HepG2 (cell line): ENCODE measurements around the gene MLLT1. TPM values are rescaled to one million over a fixed set of nuclear protein-coding genes. Genes with fewer than 3 reads are reported as not detected.

Experiments
- ATAC-seq: fragments of 200-7000 bp; cut with Tn5 transposase; 3 replicates; pipeline ENCODE4 v1.9.1; 2020; ENCODE audit warnings: mild to moderate bottlenecking, moderate library complexity
- Bru-seq: library from RNA; stranded (reverse); fragments of 400-500 nt; gene quantifications from one replicate; lab custom pipeline; 2021; lab: Mats Ljungman, UMichigan
- BruChase-seq, 2 experiments: library from RNA; stranded (reverse); fragments of 400-500 nt; gene quantifications; one replicate each; lab custom pipeline; 2021; lab: Mats Ljungman, UMichigan
- BruUV-seq: library from RNA; stranded (reverse); fragments of 400-500 nt; replicated peaks from 2 replicates; lab custom pipeline; 2021; lab: Mats Ljungman, UMichigan
- CTCF ChIA-PET: fragments of 300-600 bp; formaldehyde crosslinking; extraction: SDS; loops from one replicate; lab custom pipeline; 2021; ENCODE audit warnings: low total read pairs, inconsistent platforms, low intra/inter-chr PET ratio; lab: Yijun Ruan, JAX
- POLR2A ChIA-PET: fragments of 350-600 bp; sonication (Branson Sonifier 250); formaldehyde crosslinking; loops from one replicate; lab custom pipeline; 2020; ENCODE audit warnings: antibody characterized with exemption, inconsistent platforms; lab: Yijun Ruan, JAX
- DNase-seq: peaks from one replicate; pipeline ENCODE4 v3.0.0-alpha.2; 2015; ENCODE audit warnings: low spot score
- FAIRE-seq: peaks from 3 replicates; lab custom pipeline; 2011; peaks lifted over from hg19 to GRCh38; lab: Jason Lieb, UNC
- H2AFZ ChIP-seq: one replicate; pipeline ENCODE4 v1.6.1; 2011; ENCODE audit warnings: low read length, inconsistent platforms
- H3K27ac ChIP-seq: fragments of 300-600 bp; 3 replicates; pipeline ENCODE4 v1.8.0; 2011; ENCODE audit warnings: mixed run types, mild to moderate bottlenecking, mixed read lengths, low read length, inconsistent platforms; ENCODE audit not compliant: insufficient read depth; ENCODE audit errors: extremely low read length
- H3K27me3 ChIP-seq, 2 experiments: fragments of 200-600 bp in 1 of 2; 2 replicates in 1 of 2; 3 replicates in 1 of 2; pipeline versions ENCODE4 v1.6.0 to v1.8.0; 2011; ENCODE audit warnings: low read length in 2 of 2, mild to moderate bottlenecking in 2 of 2, moderate library complexity in 2 of 2, inconsistent platforms in 1 of 2; ENCODE audit not compliant: insufficient read depth in 2 of 2, control insufficient read depth in 1 of 2
- H3K36me3 ChIP-seq, 2 experiments: fragments of 200-600 bp in 1 of 2; replicated peaks in 1 of 2; 2 replicates in 1 of 2; 3 replicates in 1 of 2; pipeline versions ENCODE4 v1.5.1 to v1.8.0; 2011; ENCODE audit warnings: low read length in 2 of 2, inconsistent platforms in 1 of 2; ENCODE audit not compliant: insufficient read depth in 2 of 2, control insufficient read depth in 1 of 2
- H3K4me1 ChIP-seq: 2 replicates; pipeline ENCODE4 v1.5.1; 2012; ENCODE audit warnings: low read length, inconsistent platforms; ENCODE audit not compliant: insufficient read depth
- H3K4me2 ChIP-seq: 2 replicates; pipeline ENCODE4 v1.6.0; 2011; ENCODE audit warnings: low read depth, low read length, inconsistent platforms
- H3K4me3 ChIP-seq, 3 experiments: fragments of 200-600 bp in 1 of 3; sonication (generic), shearing (Covaris generic) in 1 of 3; replicated peaks in 1 of 3; 2 replicates each; pipeline ENCODE4 v1.5.1; 2011 to 2016; ENCODE audit warnings: low read length in 3 of 3, inconsistent platforms in 2 of 3, low read depth in 2 of 3, mild to moderate bottlenecking in 2 of 3, control low read depth in 1 of 3, mixed read lengths in 1 of 3; ENCODE audit not compliant: insufficient read depth in 1 of 3
- H3K79me2 ChIP-seq: one replicate; pipeline ENCODE4 v1.6.1; 2011; ENCODE audit warnings: low read length, inconsistent platforms; ENCODE audit not compliant: insufficient read depth
- H3K9ac ChIP-seq: 2 replicates; pipeline ENCODE4 v1.6.0; 2011; ENCODE audit warnings: mild to moderate bottlenecking, low read depth, low read length, inconsistent platforms; ENCODE audit not compliant: insufficient read depth
- H3K9me3 ChIP-seq: 2 replicates; pipeline ENCODE4 v1.5.1; 2012; ENCODE audit warnings: mild to moderate bottlenecking, low read length
- H4K20me1 ChIP-seq: 2 replicates; pipeline ENCODE4 v1.6.0; 2011; ENCODE audit warnings: inconsistent platforms, mild to moderate bottlenecking, low read length, moderate library complexity; ENCODE audit not compliant: insufficient read depth
- ARHGAP35 ChIP-seq: sonication (generic); formaldehyde crosslinking; IDR thresholded peaks from 2 replicates; pipeline ENCODE4 v1.9.0; 2022; ENCODE audit warnings: mild to moderate bottlenecking, inconsistent platforms, moderate library complexity, missing genetic modification reagents, borderline replicate concordance
- BRCA1 ChIP-seq: sonication (generic); formaldehyde crosslinking; IDR thresholded peaks from 2 replicates; pipeline ENCODE4 v1.4.0; 2020; ENCODE audit warnings: missing genetic modification reagents
- GABPB1 ChIP-seq: IDR thresholded peaks from 2 replicates; pipeline ENCODE4 v1.6.1; 2016; ENCODE audit warnings: mild to moderate bottlenecking, missing genetic modification reagents, moderate library complexity, missing compliant biosample characterization
- KLF13 ChIP-seq: sonication (generic); formaldehyde crosslinking; IDR thresholded peaks from 2 replicates; pipeline ENCODE4 v1.4.0; 2020; ENCODE audit warnings: mild to moderate bottlenecking, missing genetic modification reagents
- NFKB2 ChIP-seq: sonication (generic); formaldehyde crosslinking; IDR thresholded peaks from 2 replicates; pipeline ENCODE4 v1.4.0; 2020; ENCODE audit warnings: missing genetic modification reagents, borderline replicate concordance
- SETDB1 ChIP-seq: sonication (generic); formaldehyde crosslinking; IDR thresholded peaks from 2 replicates; pipeline ENCODE4 v1.5.1; 2020; ENCODE audit warnings: missing genetic modification reagents, mild to moderate bottlenecking, borderline replicate concordance
- SOX13 ChIP-seq, 3 experiments: fragments of 450-650 bp in 1 of 3; sonication (generic) in 1 of 3; formaldehyde crosslinking in 1 of 3; IDR thresholded peaks in 2 of 3; conservative IDR thresholded peaks in 1 of 3; 2 replicates each; pipeline versions ENCODE4 v1.5.0 to v1.6.1; 2016 to 2020; ENCODE audit warnings: antibody characterized with exemption in 1 of 3, mild to moderate bottlenecking in 1 of 3, missing compliant biosample characterization in 1 of 3, missing genetic modification reagents in 1 of 3, moderate library complexity in 1 of 3
- TCF7 ChIP-seq: sonication (generic); IDR thresholded peaks from 2 replicates; pipeline ENCODE4 v1.6.1; 2016; ENCODE audit warnings: antibody characterized with exemption, low read depth
- ZMYM3 ChIP-seq: sonication (generic); formaldehyde crosslinking; IDR thresholded peaks from 2 replicates; pipeline ENCODE4 v1.5.1; 2020; ENCODE audit warnings: mild to moderate bottlenecking, missing genetic modification reagents
- ZNF12 ChIP-seq: sonication (generic); formaldehyde crosslinking; IDR thresholded peaks from 2 replicates; pipeline ENCODE4 v1.5.0; 2020; ENCODE audit warnings: missing genetic modification reagents
- ZNF329 ChIP-seq: sonication (generic); formaldehyde crosslinking; IDR thresholded peaks from 2 replicates; pipeline ENCODE4 v1.9.0; 2021; ENCODE audit warnings: low read depth, mild to moderate bottlenecking, missing genetic modification reagents
- ZNF382 ChIP-seq: sonication (generic); formaldehyde crosslinking; IDR thresholded peaks from 2 replicates; pipeline ENCODE4 v1.5.0; 2020; ENCODE audit warnings: missing genetic modification reagents, mild to moderate bottlenecking, borderline replicate concordance
- ZNF564 ChIP-seq: sonication (generic); formaldehyde crosslinking; IDR thresholded peaks from 2 replicates; pipeline ENCODE4 v1.8.1; 2023; ENCODE audit warnings: mild to moderate bottlenecking, missing genetic modification reagents
- ZNF776 ChIP-seq: sonication (generic); formaldehyde crosslinking; IDR thresholded peaks from 2 replicates; pipeline ENCODE4 v1.4.0; 2020; ENCODE audit warnings: mild to moderate bottlenecking, missing genetic modification reagents
- WGBS: methylation state at CpG from one replicate; pipeline ENCODE4 v1.1.6; 2017; ENCODE audit warnings: low lambda C conversion rate; 5-methylcytosine and 5-hydroxymethylcytosine counted together
- in situ Hi-C: cut with HindIII; loops from 2 replicates; pipeline ENCODE4 v1.10.0; 2017; ENCODE audit warnings: low pct_unique_long_range_greater_than_20kb; ENCODE audit not compliant: extremely low pct_ligation_motif_present
- intact Hi-C: fragments of 100-400 bp; cut with micrococcal nuclease; formaldehyde crosslinking; loops from one replicate; pipeline ENCODE4 v1.10.0; 2022; ENCODE audit not compliant: unreplicated experiment
- long read RNA-seq, 2 experiments: library from RNA in 1 of 2; library from polyadenylated mRNA in 1 of 2; stranded (forward) in 1 of 2; unstranded in 1 of 2; transcript quantifications; one replicate each; pipeline ENCODE4 v2.0.0, GENCODE V29; 2019 to 2022
- polyA minus RNA-seq, 3 experiments: library from RNA; depleted of rRNA, polyadenylated mRNA; stranded (reverse); fragments of >200 nt; gene quantifications; 2 replicates each; pipeline ENCODE4 v1.2.3, GENCODE V29; 2011; ENCODE audit warnings: low replicate concordance in 1 of 3
- polyA plus RNA-seq, 8 experiments: library from polyadenylated mRNA; depleted of rRNA in 3 of 8; stranded (reverse) in 7 of 8; unstranded in 1 of 8; fragments of >200 nt; fragmentation: Illumina TruSeq in 4 of 8; extraction: Trizol in 4 of 8; gene quantifications; 2 replicates each; pipeline versions ENCODE4 v1.2.1 to v1.2.3, GENCODE V29; 2011 to 2016; ENCODE audit warnings: low read depth in 4 of 8, missing spikeins in 1 of 8, mixed read lengths in 1 of 8; ENCODE audit not compliant: insufficient read depth in 1 of 8
- total RNA-seq, 5 experiments: library from RNA; depleted of rRNA; stranded (reverse); fragments of >200 nt; fragmentation: Illumina TruSeq; extraction: Trizol; gene quantifications; 2 replicates each; pipeline ENCODE4 v1.2.3, GENCODE V29; 2016; ENCODE audit warnings: low read depth in 1 of 5
- TF ChIP-seq, protein P1 (sequence below): sonication (generic); formaldehyde crosslinking; IDR thresholded peaks from 2 replicates; pipeline ENCODE4 v1.8.1; 2023; ENCODE audit warnings: mild to moderate bottlenecking, inconsistent platforms, moderate library complexity, missing genetic modification reagents, borderline replicate concordance
- TF ChIP-seq, protein P2 (sequence below): sonication (generic); IDR thresholded peaks from 2 replicates; pipeline ENCODE4 v1.6.1; 2016; ENCODE audit warnings: low read depth, borderline replicate concordance

MLLT1 gene
- total RNA-seq (2016; rRNA removed; fragmentation: Illumina TruSeq; extraction: Trizol) (11.6 and 12.2 TPM in 2 replicates), polyA plus RNA-seq (2011; rRNA removed) (11.7 and 12.7 TPM in 2 replicates), polyA minus RNA-seq (2011; rRNA and poly(A)+ RNA removed; ENCODE audit: low replicate concordance) (22.8 and 26.1 TPM in 2 replicates), Bru-seq, nascent RNA (percentile 56 among the genes with signal in this experiment), BruChase-seq, experiment 1, labeled RNA remaining after a 6-hour chase (percentile 70 among the genes with signal in this experiment), BruChase-seq, experiment 2, labeled RNA remaining after a 2-hour chase (percentile 64 among the genes with signal in this experiment)
- total RNA-seq (2016; cell fraction: cytosol; rRNA removed; fragmentation: Illumina TruSeq; extraction: Trizol; ENCODE audit: low read depth): 8.6 and 9.6 TPM in 2 replicates
- total RNA-seq (2016; cell fraction: insoluble cytoplasmic fraction; rRNA removed; fragmentation: Illumina TruSeq; extraction: Trizol): 9.5 and 12.5 TPM in 2 replicates
- total RNA-seq (2016; cell fraction: membrane; rRNA removed; fragmentation: Illumina TruSeq; extraction: Trizol): 12.7 and 15.3 TPM in 2 replicates
- total RNA-seq (2016; cell fraction: nucleus; rRNA removed; fragmentation: Illumina TruSeq; extraction: Trizol): 8.8 and 10.0 TPM in 2 replicates
- polyA plus RNA-seq (2011; cell fraction: cytosol; rRNA removed): 7.4 and 11.8 TPM in 2 replicates
- polyA plus RNA-seq (2011; cell fraction: nucleus; rRNA removed): 27.2 and 40.6 TPM in 2 replicates
- 11.3 and 13.5 TPM in 2 replicates for polyA plus RNA-seq (2012)
- 4.7 and 6.0 TPM in 2 replicates for polyA plus RNA-seq (2016; cell fraction: cytosol; fragmentation: Illumina TruSeq; extraction: Trizol; ENCODE audit: low read depth)
- 21.6 and 27.3 TPM in 2 replicates for polyA plus RNA-seq (2016; cell fraction: insoluble cytoplasmic fraction; fragmentation: Illumina TruSeq; extraction: Trizol; ENCODE audit: low read depth)
- polyA plus RNA-seq (2016; cell fraction: membrane; fragmentation: Illumina TruSeq; extraction: Trizol; ENCODE audit: low read depth): 15.1 and 15.5 TPM in 2 replicates
- 29.9 and 38.7 TPM in 2 replicates for polyA plus RNA-seq (2016; cell fraction: nucleus; fragmentation: Illumina TruSeq; extraction: Trizol; ENCODE audit: insufficient read depth, low read depth)
- polyA minus RNA-seq (2011; cell fraction: cytosol; rRNA and poly(A)+ RNA removed): 20.7 and 22.7 TPM in 2 replicates
- polyA minus RNA-seq (2011; cell fraction: nucleus; rRNA and poly(A)+ RNA removed): 5.4 and 5.6 TPM in 2 replicates
- long read RNA-seq, experiment 1, partial matches to known transcripts: 0 of 12 reads
- long read RNA-seq, experiment 1, other reads (novel, unspliced or antisense): 12 of 12 reads
- long read RNA-seq, experiment 2, full-length matches to known transcripts: 19 of 119 reads
- long read RNA-seq, experiment 2, partial matches to known transcripts: 31 of 119 reads
- long read RNA-seq, experiment 2, other reads (novel, unspliced or antisense): 69 of 119 reads

DNA sequence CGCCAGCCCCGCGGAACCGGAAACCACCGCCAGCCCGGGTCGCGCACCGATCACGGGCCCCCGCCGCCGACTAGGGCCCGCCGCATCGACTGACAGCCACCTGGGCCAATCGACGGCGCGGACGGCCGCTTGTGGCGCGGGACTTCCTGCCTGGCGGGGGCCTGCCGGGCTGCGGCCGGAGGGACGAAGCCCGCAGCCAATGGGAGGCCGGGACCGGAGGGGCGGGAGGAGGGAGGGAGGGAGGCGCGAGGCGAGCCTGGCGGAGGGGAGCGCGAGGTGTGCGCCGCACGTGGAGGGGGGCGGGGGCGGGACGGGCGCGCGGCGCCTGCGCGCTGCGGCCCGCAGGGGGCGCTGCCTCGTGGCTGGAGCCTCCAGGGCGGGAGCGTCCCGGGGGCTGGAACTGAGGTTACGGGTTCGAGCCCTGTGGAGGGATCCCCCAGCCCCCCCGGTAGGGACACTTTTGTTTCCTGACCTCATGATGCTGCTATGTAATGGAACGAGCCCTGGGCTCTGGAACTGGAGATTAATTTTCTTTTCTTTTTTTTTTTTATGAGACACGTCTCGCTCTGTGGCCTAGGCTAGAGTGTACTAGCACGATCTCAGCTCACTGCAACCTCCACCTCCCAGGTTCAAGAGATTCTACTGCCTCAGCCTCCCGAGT lies at the start of gene MLLT1:
MLLT1 (minus strand) TSS at position 45 of the 661 bp plus-strand sequence. CDS start 191 bp downstream, outside the sequence.
- Histone ChIP-seq H2AFZ (no peak within 1 kb of the TSS), H3K4me2 (peak within 1 kb of the TSS; percentile 90), H3K4me3 (peak within 1 kb of the TSS; percentile 67 to 99 (median 96)), H4K20me1 (peaks cover 24% of the 10 kb centered on the region; the same call in 1 of the 2 replicates), H3K9ac (peak within 1 kb of the TSS; percentile 88), H3K9me3 (no peaks in the 10 kb centered on the region), H3K36me3 (peaks cover 0 to 9% of the 10 kb centered on the region in 2 experiments; a peak in 2 of 5 replicates), H3K79me2 (peaks cover 44% of the 10 kb centered on the region), H3K4me1 (peaks cover 43% of the 10 kb centered on the region), H3K27me3 (no peaks in the 10 kb centered on the region), H3K27ac (peak within 1 kb of the TSS; percentile 65)
- in situ Hi-C loops: no loop called here
- ChIA-PET POLR2A (no interaction called here), CTCF (interaction anchor here (1.2 kb wide), 1 partner anchor 20 kb away, joined by 4 read pairs; no protein-coding TSS in a partner anchor)
- DNase-seq (peak; percentile 89), FAIRE-seq (no peak), ATAC-seq (peak; percentile 95)
- BruUV-seq: no TSS peak
- WGBS: 21% methylated on average over 14 of the region's 66 CpGs
- intact Hi-C loops: no loop called here
- TF ChIP-seq NFKB2 (CRISPR knock-in tag) (0 out of 2 replicates have a peak, but pooled peaks have one; percentile 60), SETDB1 (CRISPR knock-in tag) (no peak), ZNF329 (CRISPR knock-in tag) (no peak), TCF7 (no peak), BRCA1 (CRISPR knock-in tag) (no peak), ZNF12 (CRISPR knock-in tag) (0 out of 2 replicates have a peak, but pooled peaks have one; percentile 60), ZNF564 (CRISPR knock-in tag) (peak; percentile 60; the same call in 1 of the 2 replicates), KLF13 (no peak), ARHGAP35 (CRISPR knock-in tag) (0 out of 2 replicates have a peak, but pooled peaks have one; percentile 44), SOX13 (IDR thresholded peaks at IDR 0.05) (no peak), SOX13 (CRISPR knock-in tag; conservative IDR thresholded peaks at IDR 0.05 in 1 of 2, IDR thresholded peaks at IDR 0.05 in 1 of 2) (peak in 1 of 2 experiments; percentile 22; a peak in 1 of 4 replicates), ZNF776 (CRISPR knock-in tag) (peak; percentile 71), ZNF382 (CRISPR knock-in tag) (no peak), GABPB1 (CRISPR knock-in tag) (peak; percentile 91), ZMYM3 (CRISPR knock-in tag) (peak; percentile 56; the same call in 1 of the 2 replicates)
- TF ChIP-seq, protein P1, sequence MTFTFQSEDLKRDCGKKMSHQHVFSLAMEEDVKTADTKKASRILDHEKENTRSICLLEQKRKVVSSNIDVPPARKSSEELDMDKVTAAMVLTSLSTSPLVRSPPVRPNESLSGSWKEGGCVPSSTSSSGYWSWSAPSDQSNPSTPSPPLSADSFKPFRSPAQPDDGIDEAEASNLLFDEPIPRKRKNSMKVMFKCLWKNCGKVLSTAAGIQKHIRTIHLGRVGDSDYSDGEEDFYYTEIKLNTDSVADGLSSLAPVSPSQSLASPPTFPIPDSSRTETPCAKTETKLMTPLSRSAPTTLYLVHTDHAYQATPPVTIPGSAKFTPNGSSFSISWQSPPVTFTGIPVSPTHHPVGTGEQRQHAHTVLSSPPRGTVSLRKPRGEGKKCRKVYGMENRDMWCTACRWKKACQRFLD: no peak
- TF ChIP-seq, protein P2, sequence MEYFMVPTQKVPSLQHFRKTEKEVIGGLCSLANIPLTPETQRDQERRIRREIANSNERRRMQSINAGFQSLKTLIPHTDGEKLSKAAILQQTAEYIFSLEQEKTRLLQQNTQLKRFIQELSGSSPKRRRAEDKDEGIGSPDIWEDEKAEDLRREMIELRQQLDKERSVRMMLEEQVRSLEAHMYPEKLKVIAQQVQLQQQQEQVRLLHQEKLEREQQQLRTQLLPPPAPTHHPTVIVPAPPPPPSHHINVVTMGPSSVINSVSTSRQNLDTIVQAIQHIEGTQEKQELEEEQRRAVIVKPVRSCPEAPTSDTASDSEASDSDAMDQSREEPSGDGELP: peak; percentile 23; the same call in 1 of the 2 replicates
